HepG2 (cell line): Measurements from ENCODE around the gene RNF213. TPM values are rescaled to one million over a fixed set of nuclear protein-coding genes. Genes with fewer than 3 reads are reported as not detected.

Experiments used
- ATAC-seq: fragments of 200-7000 bp; cut with Tn5 transposase; 3 replicates; pipeline ENCODE4 v1.9.1; 2020; ENCODE audit warnings: mild to moderate bottlenecking, moderate library complexity
- BruUV-seq: library from RNA; stranded (reverse); fragments of 400-500 nt; replicated peaks from 2 replicates; lab custom pipeline; 2021; lab: Mats Ljungman, UMichigan
- CTCF ChIA-PET: fragments of 300-600 bp; formaldehyde crosslinking; extraction: SDS; loops from one replicate; lab custom pipeline; 2021; ENCODE audit warnings: low total read pairs, inconsistent platforms, low intra/inter-chr PET ratio; lab: Yijun Ruan, JAX
- POLR2A ChIA-PET: fragments of 350-600 bp; sonication (Branson Sonifier 250); formaldehyde crosslinking; loops from one replicate; lab custom pipeline; 2020; ENCODE audit warnings: antibody characterized with exemption, inconsistent platforms; lab: Yijun Ruan, JAX
- DNase-seq: peaks from one replicate; pipeline ENCODE4 v3.0.0-alpha.2; 2015; ENCODE audit warnings: low spot score
- FAIRE-seq: peaks from 3 replicates; lab custom pipeline; 2011; peaks lifted over from hg19 to GRCh38; lab: Jason Lieb, UNC
- H2AFZ ChIP-seq: one replicate; pipeline ENCODE4 v1.6.1; 2011; ENCODE audit warnings: low read length, inconsistent platforms
- H3K27ac ChIP-seq: fragments of 300-600 bp; 3 replicates; pipeline ENCODE4 v1.8.0; 2011; ENCODE audit warnings: mixed run types, mild to moderate bottlenecking, mixed read lengths, low read length, inconsistent platforms; ENCODE audit not compliant: insufficient read depth; ENCODE audit errors: extremely low read length
- H3K27me3 ChIP-seq, 2 experiments: fragments of 200-600 bp in 1 of 2; 2 replicates in 1 of 2; 3 replicates in 1 of 2; pipeline versions ENCODE4 v1.6.0 to v1.8.0; 2011; ENCODE audit warnings: low read length in 2 of 2, mild to moderate bottlenecking in 2 of 2, moderate library complexity in 2 of 2, inconsistent platforms in 1 of 2; ENCODE audit not compliant: insufficient read depth in 2 of 2, control insufficient read depth in 1 of 2
- H3K36me3 ChIP-seq, 2 experiments: fragments of 200-600 bp in 1 of 2; replicated peaks in 1 of 2; 2 replicates in 1 of 2; 3 replicates in 1 of 2; pipeline versions ENCODE4 v1.5.1 to v1.8.0; 2011; ENCODE audit warnings: low read length in 2 of 2, inconsistent platforms in 1 of 2; ENCODE audit not compliant: insufficient read depth in 2 of 2, control insufficient read depth in 1 of 2
- H3K4me1 ChIP-seq: 2 replicates; pipeline ENCODE4 v1.5.1; 2012; ENCODE audit warnings: low read length, inconsistent platforms; ENCODE audit not compliant: insufficient read depth
- H3K4me2 ChIP-seq: 2 replicates; pipeline ENCODE4 v1.6.0; 2011; ENCODE audit warnings: low read depth, low read length, inconsistent platforms
- H3K4me3 ChIP-seq, 3 experiments: fragments of 200-600 bp in 1 of 3; sonication (generic), shearing (Covaris generic) in 1 of 3; replicated peaks in 1 of 3; 2 replicates each; pipeline ENCODE4 v1.5.1; 2011 to 2016; ENCODE audit warnings: low read length in 3 of 3, inconsistent platforms in 2 of 3, low read depth in 2 of 3, mild to moderate bottlenecking in 2 of 3, control low read depth in 1 of 3, mixed read lengths in 1 of 3; ENCODE audit not compliant: insufficient read depth in 1 of 3
- H3K79me2 ChIP-seq: one replicate; pipeline ENCODE4 v1.6.1; 2011; ENCODE audit warnings: low read length, inconsistent platforms; ENCODE audit not compliant: insufficient read depth
- H3K9ac ChIP-seq: 2 replicates; pipeline ENCODE4 v1.6.0; 2011; ENCODE audit warnings: mild to moderate bottlenecking, low read depth, low read length, inconsistent platforms; ENCODE audit not compliant: insufficient read depth
- H3K9me3 ChIP-seq: 2 replicates; pipeline ENCODE4 v1.5.1; 2012; ENCODE audit warnings: mild to moderate bottlenecking, low read length
- H4K20me1 ChIP-seq: 2 replicates; pipeline ENCODE4 v1.6.0; 2011; ENCODE audit warnings: inconsistent platforms, mild to moderate bottlenecking, low read length, moderate library complexity; ENCODE audit not compliant: insufficient read depth
- AGO2 ChIP-seq: fragments of 200-400 bp; formaldehyde crosslinking; optimal IDR thresholded peaks from 2 replicates; pipeline ENCODE3; 2017; ENCODE audit warnings: mild to moderate bottlenecking, low read depth, low read length, moderate library complexity
- FOXA1 ChIP-seq, 2 experiments: fragments of 450-650 bp in 1 of 2; sonication (generic) in 1 of 2; formaldehyde crosslinking in 1 of 2; IDR thresholded peaks; 2 replicates each; pipeline versions ENCODE4 v1.4.0 to v1.6.1; 2016 to 2020; ENCODE audit warnings: missing genetic modification reagents in 1 of 2
- HNF4A ChIP-seq: sonication (generic); formaldehyde crosslinking; IDR thresholded peaks from 2 replicates; pipeline ENCODE4 v1.4.0; 2020; ENCODE audit warnings: missing genetic modification reagents
- NONO ChIP-seq, 2 experiments: fragments of 450-650 bp in 1 of 2; sonication (generic) in 1 of 2; formaldehyde crosslinking in 1 of 2; IDR thresholded peaks in 1 of 2; conservative IDR thresholded peaks in 1 of 2; 2 replicates each; pipeline versions ENCODE4 v1.6.1 to v1.8.0; 2017 to 2022; ENCODE audit warnings: mild to moderate bottlenecking in 1 of 2, missing genetic modification reagents in 1 of 2, moderate library complexity in 1 of 2
- SMC3 ChIP-seq: IDR thresholded peaks from 2 replicates; pipeline ENCODE4 v1.6.1; 2011; ENCODE audit warnings: low read length, improper control_type of control experiment
- ZFP91 ChIP-seq: sonication (generic); formaldehyde crosslinking; IDR thresholded peaks from 2 replicates; pipeline ENCODE4 v1.9.0; 2022; ENCODE audit warnings: missing genetic modification reagents, mild to moderate bottlenecking, borderline replicate concordance
- ZNF552 ChIP-seq: sonication (generic); formaldehyde crosslinking; IDR thresholded peaks from 2 replicates; pipeline ENCODE4 v1.9.0; 2022; ENCODE audit warnings: missing genetic modification reagents, mild to moderate bottlenecking, borderline replicate concordance
- ZNF674 ChIP-seq: sonication (generic); formaldehyde crosslinking; IDR thresholded peaks from 2 replicates; pipeline ENCODE4 v1.5.0; 2020; ENCODE audit warnings: low read depth, mild to moderate bottlenecking, missing genetic modification reagents
- WGBS: methylation state at CpG from one replicate; pipeline ENCODE4 v1.1.6; 2017; ENCODE audit warnings: low lambda C conversion rate; 5-methylcytosine and 5-hydroxymethylcytosine counted together
- in situ Hi-C: cut with HindIII; loops from 2 replicates; pipeline ENCODE4 v1.10.0; 2017; ENCODE audit warnings: low pct_unique_long_range_greater_than_20kb; ENCODE audit not compliant: extremely low pct_ligation_motif_present
- intact Hi-C: fragments of 100-400 bp; cut with micrococcal nuclease; formaldehyde crosslinking; loops from one replicate; pipeline ENCODE4 v1.10.0; 2022; ENCODE audit not compliant: unreplicated experiment
- polyA plus RNA-seq, 8 experiments: library from polyadenylated mRNA; depleted of rRNA in 3 of 8; stranded (reverse) in 7 of 8; unstranded in 1 of 8; fragments of >200 nt; fragmentation: Illumina TruSeq in 4 of 8; extraction: Trizol in 4 of 8; gene quantifications; 2 replicates each; pipeline versions ENCODE4 v1.2.1 to v1.2.3, GENCODE V29; 2011 to 2016; ENCODE audit warnings: low read depth in 4 of 8, missing spikeins in 1 of 8, mixed read lengths in 1 of 8; ENCODE audit not compliant: insufficient read depth in 1 of 8
- total RNA-seq, 5 experiments: library from RNA; depleted of rRNA; stranded (reverse); fragments of >200 nt; fragmentation: Illumina TruSeq; extraction: Trizol; gene quantifications; 2 replicates each; pipeline ENCODE4 v1.2.3, GENCODE V29; 2016; ENCODE audit warnings: low read depth in 1 of 5
- TF ChIP-seq, protein P1 (sequence below): sonication (generic); formaldehyde crosslinking; IDR thresholded peaks from 2 replicates; pipeline ENCODE4 v1.8.1; 2023; ENCODE audit warnings: missing genetic modification reagents, mild to moderate bottlenecking, borderline replicate concordance

The RNF213 gene
- total and polyA plus RNA-seq, 2 of the 13 experiments (the other 11 are each of a cell fraction or from before 2014, with no cell fraction given): 38.6 to 38.7 TPM

- CTCF ChIA-PET: no interaction called here
- FAIRE-seq: no peak
Observed at GRCh38 chr17:80281516-80281915, 20.9 kb downstream of the RNF213 start.

DNA sequence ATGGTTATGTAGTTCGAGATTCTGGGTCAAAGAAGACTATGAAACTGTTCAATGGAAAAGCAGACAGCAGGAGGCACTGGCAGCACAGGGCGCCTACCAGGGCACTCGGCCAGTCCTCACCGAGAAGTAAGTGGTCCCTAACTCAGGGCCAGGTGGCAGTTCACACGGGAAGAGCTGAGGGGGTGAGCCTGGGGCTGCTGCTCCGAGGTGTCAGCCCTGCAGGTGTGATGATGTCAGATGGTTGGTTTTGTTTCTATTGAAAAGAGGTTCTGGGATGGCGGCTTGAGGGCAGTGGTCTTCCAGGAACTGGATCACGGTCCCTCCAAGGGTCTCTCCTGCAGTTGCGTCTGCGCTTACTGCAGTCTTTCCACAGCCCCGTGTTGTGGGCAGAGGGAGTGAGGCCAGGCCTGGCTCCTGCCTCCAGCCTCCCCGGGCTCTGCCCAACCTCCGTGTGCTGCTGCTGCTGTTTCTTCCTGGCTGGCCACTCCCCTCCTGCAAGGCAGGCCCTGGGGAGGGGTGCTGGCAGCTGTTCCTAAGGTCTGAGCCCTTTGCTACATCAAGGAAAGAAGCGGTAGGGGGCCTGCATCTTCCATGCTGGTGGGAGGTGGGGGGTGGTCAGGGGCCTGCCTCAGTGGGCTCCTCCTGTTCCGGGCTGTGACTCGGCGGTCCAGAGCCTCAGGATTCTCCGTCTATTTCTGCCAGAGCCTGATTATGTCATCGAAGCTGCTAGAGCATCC, 22.6 kb downstream of the RNF213 start:
- TF ChIP-seq NONO (IDR thresholded peaks at IDR 0.05): no peak
- no peak for TF ChIP-seq NONO (CRISPR knock-in tag; conservative IDR thresholded peaks at IDR 0.05)
- no peak for TF ChIP-seq HNF4A (CRISPR knock-in tag)
- TF ChIP-seq ZFP91 (CRISPR knock-in tag): no peak
- no peak for TF ChIP-seq ZNF674 (CRISPR knock-in tag)
- no peak for TF ChIP-seq ZNF552 (CRISPR knock-in tag)
- peak; percentile 24 for TF ChIP-seq AGO2
- TF ChIP-seq, protein P1, sequence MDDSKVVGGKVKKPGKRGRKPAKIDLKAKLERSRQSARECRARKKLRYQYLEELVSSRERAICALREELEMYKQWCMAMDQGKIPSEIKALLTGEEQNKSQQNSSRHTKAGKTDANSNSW (CRISPR knock-in tag): no peak
- in situ Hi-C loops: no loop called here
- DNase-seq (no peak), FAIRE-seq (no peak), ATAC-seq (no peak)
- no peak overlapping the region for H3K27ac ChIP-seq
- H3K4me2 ChIP-seq: no peak overlapping the region
- no peak overlapping the region for H3K9ac ChIP-seq
- WGBS: 98% methylated on average over 12 of the region's 19 CpGs
- H3K36me3 ChIP-seq: peaks cover 7 to 11% of the 10 kb centered on the region in 2 experiments; a peak in 4 of 5 replicates
- H3K79me2 ChIP-seq: no peaks in the 10 kb centered on the region
- intact Hi-C loops: no loop called here
- no TSS peak for BruUV-seq
- H2AFZ ChIP-seq: no peak overlapping the region
- no peaks in the 10 kb centered on the region for H3K9me3 ChIP-seq
- ChIA-PET CTCF (no interaction called here), POLR2A (interaction anchor here (1.9 kb wide), 1 partner anchor 20 kb away, joined by 7 read pairs; no protein-coding TSS in a partner anchor)
- no peaks in the 10 kb centered on the region for H3K27me3 ChIP-seq
- no peaks in the 10 kb centered on the region for H4K20me1 ChIP-seq
- H3K4me1 ChIP-seq: no peaks in the 10 kb centered on the region
- H3K4me3 ChIP-seq: no peak overlapping the region

More at GRCh38 chr17:80281516-80281915, 20.9 kb downstream of the RNF213 start:
- intact Hi-C loops (no loop called here), in situ Hi-C loops (no loop called here)
- TF ChIP-seq SMC3 (no peak), FOXA1 (IDR thresholded peaks at IDR 0.05) (peak; percentile 5; the same call in 1 of the 2 replicates), FOXA1 (CRISPR knock-in tag; IDR thresholded peaks at IDR 0.05) (no peak)
- H3K4me3 ChIP-seq: no peak overlapping the region
- no TSS peak for BruUV-seq
- no peak overlapping the region for H3K27ac ChIP-seq
- no peak for DNase-seq
- no peaks in the 10 kb centered on the region for H3K4me1 ChIP-seq
- H3K36me3 ChIP-seq: peaks cover 2 to 4% of the 10 kb centered on the region in 2 experiments; a peak in 3 of 5 replicates
- 95% methylated on average over 10 of the region's 10 CpGs for WGBS
- no peaks in the 10 kb centered on the region for H4K20me1 ChIP-seq
- no peaks in the 10 kb centered on the region for H3K79me2 ChIP-seq
- no peak overlapping the region for H3K9ac ChIP-seq
- no peak overlapping the region for H2AFZ ChIP-seq
- H3K9me3 ChIP-seq: no peaks in the 10 kb centered on the region
- no peaks in the 10 kb centered on the region for H3K27me3 ChIP-seq
- H3K4me2 ChIP-seq: no peak overlapping the region
- POLR2A ChIA-PET: no interaction called here
- ATAC-seq: no peak
